HG03066 (cell line): ENCODE data around the gene GNB1L.

Experiments used
- ATAC-seq: cut with Tn5 transposase; IDR thresholded peaks from one replicate; pipeline ENCODE4 v1.9.1; 2021; ENCODE audit warnings: low read depth; ENCODE audit not compliant: unreplicated experiment

The GNB1L gene

GRCh38 chr22:19812910-19813309 lies 41.8 kb downstream of the GNB1L start:
- no peak for ATAC-seq

- no peak for ATAC-seq
Observed at GRCh38 chr22:19811811-19812771, 42.6 kb downstream of the GNB1L start.

DNA sequence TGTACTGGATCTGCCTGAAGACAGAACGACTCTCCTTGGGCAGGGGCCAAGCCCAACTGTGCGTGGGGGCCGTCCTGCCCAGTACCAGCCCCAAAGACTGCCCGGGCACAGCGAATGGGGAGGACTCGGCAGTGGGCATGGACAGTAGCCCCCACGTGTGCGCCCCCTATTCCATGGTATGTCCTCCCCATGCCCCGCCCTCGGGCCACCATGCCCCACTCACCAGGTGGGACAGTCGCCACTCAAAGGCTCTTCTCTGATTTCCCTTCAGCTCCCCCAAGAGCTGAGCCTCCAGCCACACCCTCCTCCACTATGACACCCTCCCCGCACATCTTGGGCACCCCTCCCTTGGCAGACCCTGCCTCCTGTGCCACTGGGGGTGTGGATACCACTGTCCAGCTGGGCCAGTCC lies 43.5 kb downstream of the GNB1L start:
- ATAC-seq, result no peak

GRCh38 chr22:19810381-19811201 lies 44.1 kb downstream of the GNB1L start:
- ATAC-seq, result no peak

DNA sequence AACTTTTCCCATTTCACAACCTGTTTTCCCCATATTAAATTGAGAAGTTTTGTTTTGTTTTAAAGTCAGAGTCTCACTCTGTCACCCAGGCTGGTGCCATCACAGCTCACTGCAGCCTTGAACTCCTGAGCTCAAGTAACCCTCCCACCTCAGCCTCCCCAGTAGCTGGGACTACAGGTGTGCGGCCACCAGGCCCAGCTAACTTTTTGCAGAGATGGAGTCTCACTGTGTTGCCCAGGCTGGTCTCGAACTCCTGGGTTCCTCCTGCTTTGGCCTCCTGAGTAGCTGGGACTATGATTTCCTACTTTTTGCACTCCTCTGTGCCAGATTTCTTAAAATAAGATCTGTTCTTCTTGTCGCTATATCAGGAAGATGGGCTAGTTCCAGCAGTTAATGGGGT lies 44.9 kb downstream of the GNB1L start:
- no peak for ATAC-seq

DNA sequence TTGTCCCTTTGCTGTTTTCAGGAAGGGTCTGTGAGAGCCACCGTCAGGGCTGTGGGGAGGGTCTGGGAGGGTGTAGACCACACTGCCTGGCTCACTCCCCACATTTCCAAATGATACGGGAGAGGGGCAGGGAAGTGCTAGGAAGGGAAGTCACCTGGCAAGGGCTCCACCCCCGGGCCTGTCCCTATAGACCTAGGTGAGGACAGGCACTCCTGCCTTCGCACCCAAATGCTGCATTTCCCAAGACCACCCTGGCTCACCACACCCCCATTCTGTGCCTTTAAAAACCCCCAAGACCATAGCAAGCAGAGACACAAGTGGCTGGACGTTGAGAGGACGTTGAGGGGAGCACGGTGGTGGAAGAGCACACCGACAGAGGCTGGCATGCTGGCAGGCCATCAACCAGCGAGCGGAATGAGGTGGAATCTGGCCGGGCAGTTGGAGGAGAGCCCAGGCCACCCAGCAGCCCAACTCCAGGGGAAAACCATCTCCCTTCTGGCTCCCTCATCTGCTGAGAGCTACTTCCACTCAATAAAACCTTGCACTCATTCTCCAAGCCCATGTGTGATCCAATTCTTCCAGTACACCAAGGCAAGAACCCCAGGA lies 45.7 kb downstream of the GNB1L start:
- no peak for ATAC-seq

DNA sequence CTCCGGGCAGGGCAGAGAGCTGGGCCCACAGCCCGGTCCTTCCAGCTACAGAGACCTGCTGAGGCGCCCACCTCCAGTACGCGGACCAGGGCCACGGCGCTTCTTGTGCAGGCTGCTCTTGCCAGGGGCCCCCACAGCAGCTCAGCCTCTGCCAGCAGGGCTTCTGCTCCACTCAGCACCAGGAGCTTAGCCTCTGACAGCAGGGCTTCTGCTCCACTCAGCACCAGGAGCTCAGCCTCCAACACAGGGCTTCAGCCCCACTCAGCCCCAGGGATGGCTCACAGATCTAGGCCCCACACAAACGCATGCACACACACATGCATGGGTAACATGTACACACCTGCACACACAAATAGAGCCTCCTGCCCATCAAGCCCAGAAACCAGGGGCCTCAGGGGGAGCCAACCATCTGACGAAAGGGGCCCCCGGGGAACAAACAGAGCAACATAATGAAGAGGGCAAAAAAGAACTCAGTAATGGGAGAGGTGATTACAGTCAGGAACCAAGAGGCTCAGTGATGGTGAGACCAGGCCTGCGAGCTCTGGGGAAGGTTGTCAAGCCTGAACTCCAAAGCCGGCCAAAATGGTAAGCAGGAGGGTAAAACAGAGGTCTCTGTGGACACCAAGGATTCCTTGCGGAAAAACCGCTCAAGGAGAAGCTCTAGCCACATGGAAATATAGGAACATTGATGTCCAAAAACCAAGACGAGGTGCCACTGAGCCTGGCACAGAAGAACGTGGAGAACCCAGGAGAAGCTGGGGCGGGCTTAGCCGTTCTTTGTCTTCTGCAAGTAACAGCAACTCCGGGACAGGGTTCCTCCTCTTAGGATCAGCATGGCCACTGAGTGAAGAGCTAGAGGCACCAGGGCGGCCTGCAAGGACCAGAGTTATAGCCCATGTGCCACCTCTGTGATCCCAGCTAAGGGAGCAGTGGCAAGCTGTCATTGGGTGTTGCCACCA lies 46.5 kb downstream of the GNB1L start:
- ATAC-seq, result no peak

GRCh38 chr22:19807161-19807913 lies 47.3 kb downstream of the GNB1L start:
- no peak for ATAC-seq

- no peak for ATAC-seq
Observed at GRCh38 chr22:19806213-19807160, 48.2 kb downstream of the GNB1L start.

DNA sequence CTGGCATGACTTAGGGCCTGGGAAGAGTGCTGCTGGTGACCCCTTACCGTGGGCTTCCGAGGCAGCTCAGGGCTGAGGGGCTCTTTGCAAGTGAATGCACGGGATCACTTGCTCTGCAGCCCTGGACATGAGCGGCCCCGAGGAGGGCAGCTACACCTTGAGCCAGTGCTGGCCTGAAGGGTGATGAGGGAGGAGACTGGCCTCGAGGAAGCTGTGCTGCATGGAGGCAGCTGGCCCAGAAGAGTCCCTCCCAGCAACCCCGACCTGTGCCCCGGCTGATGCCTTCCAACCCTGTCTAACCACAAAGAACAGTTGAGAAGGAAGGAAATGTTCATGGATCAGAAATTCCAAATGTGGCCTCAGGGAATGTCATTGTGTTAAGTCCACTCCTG lies 48.9 kb downstream of the GNB1L start:
- no peak for ATAC-seq

GRCh38 chr22:19803736-19804267 lies 50.9 kb downstream of the GNB1L start:
- no peak for ATAC-seq

GRCh38 chr22:19802894-19803735 lies 51.6 kb downstream of the GNB1L start:
- no peak for ATAC-seq

GRCh38 chr22:19802001-19802893 lies 52.4 kb downstream of the GNB1L start:
- ATAC-seq, result no peak

GRCh38 chr22:19801340-19802000 lies 53.2 kb downstream of the GNB1L start:
- ATAC-seq, result no peak

DNA sequence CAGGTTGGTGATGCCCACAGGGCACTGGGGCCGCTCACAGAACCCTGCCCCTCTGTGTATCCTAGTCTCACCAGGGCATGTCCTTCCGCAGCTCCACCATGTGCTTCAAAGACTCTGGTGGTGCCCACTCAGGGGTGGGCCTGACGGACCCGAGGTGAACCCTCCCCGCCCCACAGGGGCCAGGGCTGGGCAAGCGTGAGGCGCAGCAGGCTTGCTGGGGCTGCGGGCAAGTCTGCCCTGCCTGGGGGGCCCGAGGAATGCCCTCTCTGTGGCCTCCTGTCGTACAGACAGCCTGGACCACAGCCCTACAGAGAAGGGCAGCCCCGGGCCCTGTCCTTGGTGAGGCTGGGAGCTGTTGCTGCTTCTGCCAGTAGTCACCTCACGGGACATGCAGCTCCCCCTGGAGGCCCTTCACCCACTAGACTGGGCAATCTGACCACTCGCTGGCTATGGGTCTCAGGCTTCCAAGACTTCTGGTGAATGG lies 53.9 kb downstream of the GNB1L start:
- ATAC-seq, result no peak
